ENCODE results near the gene TSHZ2.

- no peak for TF ChIP-seq POLR2A (IDR thresholded peaks at IDR 0.05)
- no peak for TF ChIP-seq CTCF (IDR thresholded peaks at IDR 0.05 in 4 of 5, conservative IDR thresholded peaks at IDR 0.05 in 1 of 5)
Measured at GRCh38 chr20:53071833-53072232, 99.7 kb downstream of the TSHZ2 start.
